Uterus (tissue), 2 donors: Measurements from ENCODE around the gene FLOT1.

Experiments
- CTCF ChIP-seq, 4 experiments: fragments of 200-600 bp in 2 of 4; fragments of 450-650 bp in 2 of 4; sonication (generic) in 2 of 4; IDR thresholded peaks; one replicate each; pipeline ENCODE4 v1.5.1; 2016 to 2019; ENCODE audit warnings: antibody characterized with exemption in 4 of 4, mild to moderate bottlenecking in 2 of 4, moderate library complexity in 1 of 4
- POLR2A ChIP-seq, 2 donors: fragments of 450-650 bp; IDR thresholded peaks; one replicate each; pipeline ENCODE4 v1.6.1; 2016; ENCODE audit warnings: antibody characterized with exemption in 2 of 2, mild to moderate bottlenecking in 1 of 2, moderate library complexity in 1 of 2

- TF ChIP-seq CTCF (IDR thresholded peaks at IDR 0.05) (no peak), POLR2A (IDR thresholded peaks at IDR 0.05) (no peak)
These were observed 14.9 kb upstream of the FLOT1 start for GRCh38 chr6:30757261-30757904.
